ENCODE measurements around the gene NRG2. TPM values are rescaled to one million over a fixed set of nuclear protein-coding genes. Genes with fewer than 3 reads are reported as not detected.

NRG2 gene
- total and polyA plus RNA-seq, 2 experiments from 2014 or later, result 13.5 to 20.7 TPM

DNA sequence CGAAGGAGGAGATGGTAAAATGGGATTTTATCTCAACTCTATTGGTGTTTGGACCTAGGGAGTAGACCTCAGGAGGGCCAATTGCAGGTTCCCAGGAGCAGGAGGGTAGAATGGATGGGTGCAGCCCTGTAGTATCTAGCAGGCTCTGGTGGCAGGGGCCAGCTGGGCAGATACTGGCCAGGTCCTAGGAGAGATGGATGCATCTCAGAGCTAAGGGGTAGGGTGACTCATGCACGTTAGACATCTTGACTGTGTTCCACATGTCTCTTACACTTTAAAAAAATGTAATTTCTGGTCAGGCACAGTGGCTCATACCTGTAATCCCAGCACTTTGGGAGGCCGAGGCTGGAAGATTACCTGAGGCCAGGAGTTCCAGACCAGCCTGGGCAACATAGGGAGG lies 225.1 kb downstream of the NRG2 start:
- Histone ChIP-seq H3K27me3 (no peaks in the 10 kb centered on the region), H3K4me1 (ENCODE audit: low read depth) (no peaks in the 10 kb centered on the region), H3K27ac (no peak overlapping the region), H3K36me3 (no peaks in the 10 kb centered on the region), H3K4me3 (no peak overlapping the region), H3K9me3 (ENCODE audit: low read depth) (no peaks in the 10 kb centered on the region)
- TF ChIP-seq, protein P1, sequence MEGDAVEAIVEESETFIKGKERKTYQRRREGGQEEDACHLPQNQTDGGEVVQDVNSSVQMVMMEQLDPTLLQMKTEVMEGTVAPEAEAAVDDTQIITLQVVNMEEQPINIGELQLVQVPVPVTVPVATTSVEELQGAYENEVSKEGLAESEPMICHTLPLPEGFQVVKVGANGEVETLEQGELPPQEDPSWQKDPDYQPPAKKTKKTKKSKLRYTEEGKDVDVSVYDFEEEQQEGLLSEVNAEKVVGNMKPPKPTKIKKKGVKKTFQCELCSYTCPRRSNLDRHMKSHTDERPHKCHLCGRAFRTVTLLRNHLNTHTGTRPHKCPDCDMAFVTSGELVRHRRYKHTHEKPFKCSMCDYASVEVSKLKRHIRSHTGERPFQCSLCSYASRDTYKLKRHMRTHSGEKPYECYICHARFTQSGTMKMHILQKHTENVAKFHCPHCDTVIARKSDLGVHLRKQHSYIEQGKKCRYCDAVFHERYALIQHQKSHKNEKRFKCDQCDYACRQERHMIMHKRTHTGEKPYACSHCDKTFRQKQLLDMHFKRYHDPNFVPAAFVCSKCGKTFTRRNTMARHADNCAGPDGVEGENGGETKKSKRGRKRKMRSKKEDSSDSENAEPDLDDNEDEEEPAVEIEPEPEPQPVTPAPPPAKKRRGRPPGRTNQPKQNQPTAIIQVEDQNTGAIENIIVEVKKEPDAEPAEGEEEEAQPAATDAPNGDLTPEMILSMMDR (IDR thresholded peaks at IDR 0.05; ENCODE audit: low read depth, low read length), result no peak
- no peak for DNase-seq (ENCODE audit: low read depth in 1 of 2, low spot score in 1 of 2)

DNA sequence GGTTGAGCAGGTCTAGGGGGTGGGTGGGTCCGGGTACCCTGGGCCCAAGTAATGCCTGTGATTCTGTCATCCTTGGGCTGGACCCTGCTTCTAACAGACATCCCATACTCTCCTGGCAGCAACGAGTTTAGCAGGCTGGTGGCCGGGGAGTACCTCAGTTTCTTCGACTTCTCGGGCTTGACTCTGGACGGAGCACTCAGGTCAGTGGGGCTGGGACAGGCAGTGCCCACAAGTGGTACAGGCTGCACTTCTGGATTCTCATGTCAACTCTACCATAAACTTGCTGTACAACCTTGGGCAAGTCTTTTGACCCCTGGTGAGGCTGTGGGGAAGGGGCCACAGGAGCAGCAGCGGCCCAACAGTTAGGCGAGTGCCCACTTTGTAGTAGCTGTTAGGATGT lies 225.7 kb downstream of the NRG2 start:
- H3K4me3 ChIP-seq, result no peak overlapping the region
- peaks cover 3% of the 10 kb centered on the region for H3K27me3 ChIP-seq
- no peak for DNase-seq (ENCODE audit: low read depth in 1 of 2, low spot score in 1 of 2)
- H3K36me3 ChIP-seq, result no peaks in the 10 kb centered on the region
- no peaks in the 10 kb centered on the region for H3K4me1 ChIP-seq (ENCODE audit: low read depth)
- TF ChIP-seq, protein P1 (IDR thresholded peaks at IDR 0.05; ENCODE audit: low read depth, low read length), result no peak
- no peaks in the 10 kb centered on the region for H3K9me3 ChIP-seq (ENCODE audit: low read depth)
- no peak overlapping the region for H3K27ac ChIP-seq

DNA sequence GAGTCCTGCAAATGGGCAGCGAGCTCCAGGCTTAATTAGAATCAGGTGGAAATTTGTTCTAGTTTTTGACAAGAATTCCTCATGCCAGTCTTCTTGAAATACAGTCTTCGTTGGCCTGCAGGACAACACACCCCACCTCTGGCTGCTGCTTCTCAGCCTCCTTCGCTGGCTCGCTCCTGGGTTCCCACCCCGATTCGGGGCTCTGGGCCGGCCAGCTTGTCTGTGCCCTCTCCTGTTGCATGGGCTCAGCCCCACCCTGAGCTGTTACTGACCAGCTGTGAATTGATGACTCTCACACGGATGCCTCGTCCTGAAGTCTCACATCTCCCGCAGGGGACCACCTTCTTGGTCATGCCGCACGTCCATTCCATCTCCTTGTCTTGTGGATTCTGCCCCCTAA lies 226.5 kb downstream of the NRG2 start:
- H3K4me1 ChIP-seq (ENCODE audit: low read depth), result no peaks in the 10 kb centered on the region
- DNase-seq (ENCODE audit: low read depth in 1 of 2, low spot score in 1 of 2), result no peak
- no peaks in the 10 kb centered on the region for H3K36me3 ChIP-seq
- H3K27ac ChIP-seq, result no peak overlapping the region
- H3K4me3 ChIP-seq, result no peak overlapping the region
- TF ChIP-seq, protein P1 (IDR thresholded peaks at IDR 0.05; ENCODE audit: low read depth, low read length), result no peak
- peaks cover 3% of the 10 kb centered on the region for H3K27me3 ChIP-seq
- no peaks in the 10 kb centered on the region for H3K9me3 ChIP-seq (ENCODE audit: low read depth)

DNA sequence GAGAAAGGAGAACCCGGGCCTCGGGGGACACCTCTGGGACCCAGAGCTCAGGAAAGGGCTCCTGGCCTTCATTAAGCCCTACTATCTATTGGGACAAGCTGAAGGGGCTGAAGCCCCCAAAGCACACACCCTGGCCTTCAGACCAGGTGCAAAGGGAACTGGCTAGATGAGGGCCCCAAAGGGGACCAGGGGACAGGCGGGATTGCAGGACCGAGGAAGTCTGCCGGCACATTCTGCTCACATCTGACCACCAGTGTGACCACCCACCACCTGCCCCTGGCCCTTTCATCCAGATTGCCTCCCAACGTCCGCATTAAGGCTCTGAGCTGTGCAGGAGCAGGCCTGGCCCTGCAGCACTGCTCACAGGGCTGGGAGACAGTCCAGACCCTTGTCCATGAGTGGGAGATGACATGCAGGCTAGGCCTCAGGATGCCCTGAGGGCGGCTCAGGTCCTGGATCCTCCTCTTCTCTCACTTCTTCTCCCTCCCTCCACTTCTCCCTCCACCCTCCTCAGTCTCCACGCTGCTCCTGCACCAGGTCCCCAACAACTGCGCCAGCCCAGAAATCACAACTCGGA lies 228.3 kb downstream of the NRG2 start:
- H3K36me3 ChIP-seq, result no peaks in the 10 kb centered on the region
- no peak overlapping the region for H3K27ac ChIP-seq
- H3K9me3 ChIP-seq (ENCODE audit: low read depth), result no peaks in the 10 kb centered on the region
- H3K4me3 ChIP-seq, result no peak overlapping the region
- DNase-seq (ENCODE audit: low read depth in 1 of 2, low spot score in 1 of 2), result no peak
- H3K27me3 ChIP-seq, result peaks cover 3% of the 10 kb centered on the region
- TF ChIP-seq, protein P1 (IDR thresholded peaks at IDR 0.05; ENCODE audit: low read depth, low read length), result no peak
- no peaks in the 10 kb centered on the region for H3K4me1 ChIP-seq (ENCODE audit: low read depth)

DNA sequence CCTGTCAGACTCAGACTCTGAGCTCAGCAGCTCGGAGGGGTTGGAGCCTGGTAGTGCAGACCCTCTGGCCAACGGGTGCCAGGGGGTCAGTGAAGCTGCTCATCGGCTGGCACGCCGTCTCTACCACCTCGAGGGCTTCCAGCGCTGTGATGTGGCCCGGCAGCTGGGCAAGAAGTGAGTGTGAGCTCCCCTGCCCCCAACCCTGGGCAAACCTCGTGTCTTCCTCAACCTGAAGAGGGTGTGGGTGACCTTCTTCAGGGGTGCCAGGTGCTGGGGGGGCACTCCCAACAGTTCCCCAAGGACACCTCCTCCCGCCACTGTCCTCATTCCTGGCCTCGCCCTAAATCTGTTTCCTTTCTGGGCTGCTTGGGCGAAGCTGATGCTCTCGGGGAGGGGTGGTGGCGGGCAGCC lies 228.9 kb downstream of the NRG2 start:
- Histone ChIP-seq H3K27me3 (peaks cover 3% of the 10 kb centered on the region), H3K4me1 (ENCODE audit: low read depth) (no peaks in the 10 kb centered on the region), H3K4me3 (no peak overlapping the region), H3K27ac (no peak overlapping the region), H3K36me3 (no peaks in the 10 kb centered on the region), H3K9me3 (ENCODE audit: low read depth) (no peaks in the 10 kb centered on the region)
- DNase-seq (ENCODE audit: low read depth in 1 of 2, low spot score in 1 of 2), result no peak
- TF ChIP-seq, protein P1 (IDR thresholded peaks at IDR 0.05; ENCODE audit: low read depth, low read length), result no peak

All from cardiac muscle cell (in vitro differentiated cells and primary cell).